Stomach (tissue), 9 donors: Measurements from ENCODE around the gene SURF2. TPM values are rescaled to one million over a fixed set of nuclear protein-coding genes. Genes with fewer than 3 reads are reported as not detected.

Experiments used
- DNase-seq, 2 donors: peaks; one replicate each; pipeline versions ENCODE4 v3.0.0 to v3.0.0-alpha.2; 2013 to 2019
- H3K27ac ChIP-seq, 5 donors: fragments of 200-600 bp in 4 of 5; sonication (generic) in 4 of 5; one replicate each; pipeline ENCODE4 v1.5.1; 2013 to 2019; ENCODE audit warnings: mild to moderate bottlenecking in 1 of 5, moderate library complexity in 1 of 5
- H3K27me3 ChIP-seq, 3 donors: fragments of 200-600 bp; sonication (generic); one replicate each; pipeline ENCODE4 v1.5.1; 2017 to 2019; ENCODE audit warnings: mixed run types in 1 of 3
- H3K36me3 ChIP-seq, 4 donors: fragments of 200-600 bp; sonication (generic); 1 replicate in 3 of 4; 2 replicates in 1 of 4; pipeline ENCODE4 v1.5.1; 2016 to 2019
- H3K4me1 ChIP-seq, 4 donors: fragments of 200-600 bp; sonication (generic); one replicate each; pipeline ENCODE4 v1.5.1; 2016 to 2019
- H3K4me3 ChIP-seq, 4 donors: fragments of 200-600 bp; sonication (generic) in 3 of 4; one replicate each; pipeline ENCODE4 v1.5.1; 2016 to 2019; ENCODE audit warnings: mild to moderate bottlenecking in 1 of 4
- H3K9me3 ChIP-seq, 4 donors: fragments of 200-600 bp; sonication (generic); one replicate each; pipeline ENCODE4 v1.5.1; 2016 to 2019
- CTCF ChIP-seq, 7 experiments: fragments of 450-650 bp in 4 of 7; fragments of 200-600 bp in 3 of 7; sonication (generic) in 3 of 7; IDR thresholded peaks; one replicate each; pipeline ENCODE4 v1.5.1; 2016 to 2019; ENCODE audit warnings: antibody characterized with exemption in 7 of 7, control low read depth in 2 of 7, mild to moderate bottlenecking in 1 of 7
- EP300 ChIP-seq: sonication (generic); formaldehyde crosslinking; IDR thresholded peaks from one replicate; pipeline ENCODE4 v1.6.1; 2017; ENCODE audit warnings: antibody characterized with exemption
- POLR2A ChIP-seq, 4 donors: fragments of 450-650 bp; IDR thresholded peaks; one replicate each; pipeline ENCODE4 v1.6.1; 2016; ENCODE audit warnings: antibody characterized with exemption in 4 of 4, control low read depth in 2 of 4, mild to moderate bottlenecking in 1 of 4, moderate library complexity in 1 of 4
- POLR2AphosphoS5 ChIP-seq, 3 donors: sonication (generic); formaldehyde crosslinking; IDR thresholded peaks; one replicate each; pipeline ENCODE4 v1.6.1; 2016; ENCODE audit warnings: antibody characterized with exemption in 3 of 3
- WGBS, 5 donors: extraction: QIAGEN DNeasy Blood & Tissue Kit in 3 of 5; methylation state at CpG; one replicate each; pipeline versions ENCODE4 v1.1.5 to v1.1.7; 2013 to 2018; 5-methylcytosine and 5-hydroxymethylcytosine counted together
- intact Hi-C: fragments of 100-400 bp; cut with DNase I; formaldehyde crosslinking; loops from one replicate; pipeline ENCODE4 v1.15.1; 2023; ENCODE audit warnings: low total_unique reads
- polyA plus RNA-seq, 3 donors: library from polyadenylated mRNA; stranded (reverse); fragments of 200-250 nt; gene quantifications; one replicate each; pipeline ENCODE4 v1.2.3, GENCODE V29; 2013
- small RNA-seq, 4 donors: library from RNA; depleted of rRNA; stranded (forward); fragments of <200 nt; gene quantifications; one replicate each; pipeline ENCODE3, GENCODE V24; 2016
- total RNA-seq, 5 donors: library from RNA; depleted of rRNA; stranded (reverse); fragments of >200 nt; gene quantifications; one replicate each; pipeline versions ENCODE4 v1.1.0 to v1.2.3, GENCODE V29; 2014 to 2016
- donor health status: healthy with polysubstance abuse.
- donor health status: Bipolar disorder and iron deficiency.
- donor health status: healthy.

SURF2 gene
- total and polyA plus RNA-seq, 8 donors, result 1.8 to 75.3 (median 33.2) TPM

GRCh38 chr9:133406480-133407307, 50.3 kb downstream of the SURF2 start:
- no peak overlapping the region for H3K4me3 ChIP-seq
- H3K36me3 ChIP-seq, result peaks cover 36 to 90% (median 86%) of the 10 kb centered on the region in 4 donors
- 47 to 52% (median 49%) methylated on average over 24 of the region's 24 CpGs for WGBS, 5 donors
- H3K27me3 ChIP-seq, result no peaks in the 10 kb centered on the region
- no peaks in the 10 kb centered on the region for H3K4me1 ChIP-seq
- intact Hi-C loops, result loop anchor here (5.0 kb wide), 1 partner anchor 81 kb away; no protein-coding TSS in a partner anchor
- TF ChIP-seq EP300 (no peak), POLR2AphosphoS5 (IDR thresholded peaks at IDR 0.05) (peak in 1 of 3 donors; percentile 41), CTCF (IDR thresholded peaks at IDR 0.05) (peak in 5 of 7 experiments; percentile 83 to 95 (median 91))
- H3K27ac ChIP-seq, result no peak overlapping the region
- peak; percentile 82 to 93 for DNase-seq
- H3K9me3 ChIP-seq, result no peaks in the 10 kb centered on the region

GRCh38 chr9:133408042-133408441, 51.7 kb downstream of the SURF2 start:
- intact Hi-C loops, result loop anchor here (5.0 kb wide), 1 partner anchor 79 kb away; no protein-coding TSS in a partner anchor

More at GRCh38 chr9:133408042-133408441, 51.7 kb downstream of the SURF2 start:
- Histone ChIP-seq H3K27ac (no peak overlapping the region), H3K4me1 (no peaks in the 10 kb centered on the region), H3K4me3 (no peak overlapping the region), H3K27me3 (no peaks in the 10 kb centered on the region), H3K36me3 (peaks cover 49 to 94% (median 91%) of the 10 kb centered on the region in 4 donors), H3K9me3 (no peaks in the 10 kb centered on the region)
- TF ChIP-seq EP300 (no peak), POLR2A (IDR thresholded peaks at IDR 0.05) (no peak), CTCF (IDR thresholded peaks at IDR 0.05) (no peak), POLR2AphosphoS5 (IDR thresholded peaks at IDR 0.05) (no peak)
- DNase-seq, result no peak
- 88 to 100% (median 93%) methylated on average over 1 of the region's 1 CpG for WGBS, 5 donors

Small RNA genes lying within 50 kb of the gene (small RNA-seq; reads per million reads assigned to genes)
- gene RF00019 (0 reads per million in 4 donors), gene SNORD24 (0 reads per million in 4 donors), gene SNORD36A (0 reads per million in 4 donors), gene SNORD36B (0 reads per million in 4 donors), gene SNORD36C (0 reads per million in 4 donors)

Other genes with a start within 250 kb of the SURF2 start
- gene RALGDS, start 235.3 kb upstream of the SURF2 start, total RNA-seq, result 100 to 1,000 TPM in 1 of 5 donors, 10 to 100 TPM in 4; 29.4 to 242 (median 65.2) TPM
- 10 to 100 TPM; 20.5 to 45.8 (median 32.8) TPM for gene RALGDS, start 235.3 kb upstream of the SURF2 start, polyA plus RNA-seq
- 10 to 100 TPM in 3 of 5 donors, 1 to 10 TPM in 2; 1.2 to 37.9 (median 21.3) TPM for gene GBGT1, start 192.6 kb upstream of the SURF2 start, total RNA-seq
- 10 to 100 TPM; 12.5 to 24.2 (median 23.8) TPM for gene GBGT1, start 192.6 kb upstream of the SURF2 start, polyA plus RNA-seq
- gene OBP2B, start 147.3 kb upstream of the SURF2 start, total RNA-seq, result not detected
- gene OBP2B, start 147.3 kb upstream of the SURF2 start, polyA plus RNA-seq, result not detected
- 10 to 100 TPM in 2 of 5 donors, 1 to 10 TPM in 2, under 1 TPM in 1; 0.72 to 67.1 (median 4.8) TPM for gene ABO, start 81.3 kb upstream of the SURF2 start, total RNA-seq
- gene ABO, start 81.3 kb upstream of the SURF2 start, polyA plus RNA-seq, result 10 to 100 TPM in 1 of 3 donors, 1 to 10 TPM in 2; 1.6 to 11.0 (median 3.4) TPM
- gene SURF6, start 20.4 kb upstream of the SURF2 start, total RNA-seq, result 100 to 1,000 TPM in 1 of 5 donors, 10 to 100 TPM in 3, 1 to 10 TPM in 1; 2.9 to 138 (median 20.1) TPM
- gene SURF6, start 20.4 kb upstream of the SURF2 start, polyA plus RNA-seq, result 10 to 100 TPM; 13.0 to 14.8 (median 13.4) TPM
- gene MED22, start 8.4 kb upstream of the SURF2 start, total RNA-seq, result 10 to 100 TPM in 4 of 5 donors, 1 to 10 TPM in 1; 4.7 to 27.7 (median 25.8) TPM
- 10 to 100 TPM; 11.4 to 18.3 (median 12.7) TPM for gene MED22, start 8.4 kb upstream of the SURF2 start, polyA plus RNA-seq
- gene RPL7A, start 8.3 kb upstream of the SURF2 start, total RNA-seq, result 1,000 to 10,000 TPM in 4 of 5 donors, 100 to 1,000 TPM in 1; 809 to 1,438 (median 1,206) TPM
- 1,000 to 10,000 TPM; 3,101 to 4,243 (median 3,368) TPM for gene RPL7A, start 8.3 kb upstream of the SURF2 start, polyA plus RNA-seq
- 10 to 100 TPM in 3 of 5 donors, 1 to 10 TPM in 2; 1.7 to 46.9 (median 22.6) TPM for gene SURF1, start 63 bp upstream of the SURF2 start, total RNA-seq
- gene SURF1, start 63 bp upstream of the SURF2 start, polyA plus RNA-seq, result 100 to 1,000 TPM in 1 of 3 donors, 10 to 100 TPM in 2; 92.5 to 118 (median 95.5) TPM
- gene SURF4, start 19.5 kb downstream of the SURF2 start, total RNA-seq, result 100 to 1,000 TPM; 123 to 200 (median 147) TPM
- 10 to 100 TPM; 26.4 to 57.0 (median 42.4) TPM for gene SURF4, start 19.5 kb downstream of the SURF2 start, polyA plus RNA-seq
- gene STKLD1, start 19.8 kb downstream of the SURF2 start, total RNA-seq, result not detected
- 1 to 10 TPM; 1.3 to 2.6 (median 1.9) TPM for gene STKLD1, start 19.8 kb downstream of the SURF2 start, polyA plus RNA-seq
- 10 to 100 TPM in 3 of 5 donors, 1 to 10 TPM in 1, under 1 TPM in 1; 0.45 to 64.3 (median 11.2) TPM for gene REXO4, start 61.5 kb downstream of the SURF2 start, total RNA-seq
- gene REXO4, start 61.5 kb downstream of the SURF2 start, polyA plus RNA-seq, result 10 to 100 TPM; 14.3 to 16.8 (median 14.7) TPM
- gene ADAMTS13, start 65.8 kb downstream of the SURF2 start, total RNA-seq, result 10 to 100 TPM in 1 of 5 donors, 1 to 10 TPM in 3, not detected in 1; 4.6 to 19.6 (median 6.1) TPM
- 1 to 10 TPM; 6.6 to 8.3 (median 8.3) TPM for gene ADAMTS13, start 65.8 kb downstream of the SURF2 start, polyA plus RNA-seq
- 10 to 100 TPM; 11.7 to 74.2 (median 16.7) TPM for gene CACFD1, start 103.4 kb downstream of the SURF2 start, total RNA-seq
- gene CACFD1, start 103.4 kb downstream of the SURF2 start, polyA plus RNA-seq, result 10 to 100 TPM; 15.6 to 28.9 (median 28.3) TPM
- gene SLC2A6, start 122.5 kb downstream of the SURF2 start, total RNA-seq, result 10 to 100 TPM in 1 of 5 donors, 1 to 10 TPM in 1, under 1 TPM in 1, not detected in 2; 0.55 to 14.3 (median 1.3) TPM
- 1 to 10 TPM in 2 of 3 donors, under 1 TPM in 1; 0.92 to 3.1 (median 1.4) TPM for gene SLC2A6, start 122.5 kb downstream of the SURF2 start, polyA plus RNA-seq
- not detected for gene MYMK, start 168.4 kb downstream of the SURF2 start, total RNA-seq
- gene MYMK, start 168.4 kb downstream of the SURF2 start, polyA plus RNA-seq, result not detected
- 10 to 100 TPM in 1 of 5 donors, 1 to 10 TPM in 2, not detected in 2; 3.3 to 20.6 (median 3.3) TPM for gene ADAMTSL2, start 178.2 kb downstream of the SURF2 start, total RNA-seq
- 1 to 10 TPM; 1.3 to 1.9 (median 1.4) TPM for gene ADAMTSL2, start 178.2 kb downstream of the SURF2 start, polyA plus RNA-seq